GM12878 (cell line): ENCODE results near the gene POT1. TPM values are rescaled to one million over a fixed set of nuclear protein-coding genes. Genes with fewer than 3 reads are reported as not detected.

Source experiments
- EZH2 ChIP-seq: IDR thresholded peaks from 2 replicates; pipeline ENCODE4 v1.6.1; 2012; ENCODE audit warnings: low read depth, mild to moderate bottlenecking, control low read depth, inconsistent platforms, low read length, borderline replicate concordance; ENCODE audit not compliant: control insufficient read depth
- FOS ChIP-seq: IDR thresholded peaks from 3 replicates; pipeline ENCODE4 v1.6.1; 2011; ENCODE audit warnings: borderline replicate concordance; ENCODE audit not compliant: insufficient read length; ENCODE audit errors: extremely low read depth
- FOXK2 ChIP-seq: fragments of 450-650 bp; IDR thresholded peaks from 2 replicates; pipeline ENCODE4 v1.6.1; 2017; ENCODE audit warnings: mild to moderate bottlenecking, moderate library complexity
- IKZF2 ChIP-seq, 2 experiments: fragments of 450-650 bp; IDR thresholded peaks; 2 replicates each; pipeline ENCODE4 v1.6.1; 2017; ENCODE audit warnings: mild to moderate bottlenecking in 2 of 2, moderate library complexity in 2 of 2
- JUNB ChIP-seq: IDR thresholded peaks from 2 replicates; pipeline ENCODE4 v1.6.1; 2016; ENCODE audit warnings: antibody characterized with exemption, mild to moderate bottlenecking
- JUND ChIP-seq: IDR thresholded peaks from 2 replicates; pipeline ENCODE4 v1.6.1; 2012; ENCODE audit warnings: low read depth, mild to moderate bottlenecking, low read length, improper control_type of control experiment, moderate library complexity
- KDM1A ChIP-seq: fragments of 200-600 bp; sonication (generic); IDR thresholded peaks from 2 replicates; pipeline ENCODE4 v1.6.1; 2016; ENCODE audit warnings: borderline replicate concordance
- RAD51 ChIP-seq: fragments of 450-650 bp; IDR thresholded peaks from 2 replicates; pipeline ENCODE4 v1.6.1; 2016; ENCODE audit warnings: moderate library complexity, mild to moderate bottlenecking, inconsistent platforms
- SMAD1 ChIP-seq: fragments of 450-650 bp; IDR thresholded peaks from 2 replicates; pipeline ENCODE4 v1.6.1; 2018; ENCODE audit warnings: mild to moderate bottlenecking, low read depth; ENCODE audit not compliant: partially characterized antibody
- SREBF1 ChIP-seq: IDR thresholded peaks from 2 replicates; pipeline ENCODE4 v1.6.1; 2012; ENCODE audit warnings: mild to moderate bottlenecking, low read length
- TAF1 ChIP-seq: IDR thresholded peaks from 2 replicates; pipeline ENCODE4 v1.6.1; 2011; ENCODE audit warnings: mild to moderate bottlenecking, low read depth, low read length, borderline replicate concordance
- YY1 ChIP-seq: IDR thresholded peaks from 2 replicates; pipeline ENCODE4 v1.6.1; 2011; ENCODE audit warnings: low read depth, mild to moderate bottlenecking, low read length
- ZBED1 ChIP-seq: IDR thresholded peaks from 2 replicates; pipeline ENCODE4 v1.6.1; 2016; ENCODE audit warnings: borderline replicate concordance
- ZNF274 ChIP-seq: IDR thresholded peaks from one replicate; pipeline ENCODE4 v1.8.0; 2011; ENCODE audit not compliant: insufficient read length, insufficient read depth
- polyA plus RNA-seq, 11 experiments: library from polyadenylated mRNA; depleted of rRNA in 4 of 11; unstranded in 6 of 11; stranded (reverse) in 5 of 11; fragments of >200 nt; fragmentation: Nextera tagmentation in 4 of 11; fragmentation: Illumina TruSeq in 1 of 11; extraction: Ambion mirVana in 4 of 11; extraction: Trizol in 1 of 11; gene quantifications; 1 replicate in 1 of 11; 2 replicates in 10 of 11; pipeline versions ENCODE4 v1.2.1 to v1.2.3, GENCODE V29; 2011 to 2016; ENCODE audit warnings: inconsistent platforms in 2 of 11, missing spikeins in 2 of 11, low read depth in 1 of 11
- total RNA-seq, 4 experiments: library from RNA; depleted of rRNA in 3 of 4; stranded (reverse); fragments of >200 nt in 3 of 4; fragmentation: Illumina TruSeq in 1 of 4; extraction: Trizol in 1 of 4; gene quantifications; 2 replicates each; pipeline versions ENCODE4 v1.2.1 to v1.2.3, GENCODE V29; 2013 to 2021
- TF ChIP-seq, protein P1 (sequence below): fragments of 450-650 bp; IDR thresholded peaks from 2 replicates; pipeline ENCODE4 v1.6.1; 2016; ENCODE audit warnings: mild to moderate bottlenecking
- TF ChIP-seq, protein P2 (sequence below): IDR thresholded peaks from 2 replicates; pipeline ENCODE4 v1.6.1; 2011; ENCODE audit warnings: borderline replicate concordance, low read depth, mild to moderate bottlenecking, moderate library complexity, low read length; ENCODE audit not compliant: insufficient read depth, poor library complexity, severe bottlenecking
- TF ChIP-seq, protein P3 (sequence below): IDR thresholded peaks from 2 replicates; pipeline ENCODE4 v1.6.1; 2012; ENCODE audit warnings: low read length, inconsistent platforms
- TF ChIP-seq, protein P4 (sequence below): IDR thresholded peaks from 2 replicates; pipeline ENCODE4 v1.6.1; 2012; ENCODE audit warnings: low read depth, low read length, improper control_type of control experiment
- TF ChIP-seq, protein P5 (sequence below): fragments of 450-650 bp; IDR thresholded peaks from 2 replicates; pipeline ENCODE4 v1.6.1; 2017; ENCODE audit warnings: mild to moderate bottlenecking, moderate library complexity
- TF ChIP-seq, protein P6 (sequence below): IDR thresholded peaks from 2 replicates; pipeline ENCODE4 v1.6.1; 2012; ENCODE audit warnings: low read depth, low read length, improper control_type of control experiment

The POT1 gene
- total and polyA plus RNA-seq, 10 of the 15 experiments (the other 5 are each of a cell fraction or from before 2014, with no cell fraction given), result 16.3 to 87.0 (median 33.9) TPM

DNA sequence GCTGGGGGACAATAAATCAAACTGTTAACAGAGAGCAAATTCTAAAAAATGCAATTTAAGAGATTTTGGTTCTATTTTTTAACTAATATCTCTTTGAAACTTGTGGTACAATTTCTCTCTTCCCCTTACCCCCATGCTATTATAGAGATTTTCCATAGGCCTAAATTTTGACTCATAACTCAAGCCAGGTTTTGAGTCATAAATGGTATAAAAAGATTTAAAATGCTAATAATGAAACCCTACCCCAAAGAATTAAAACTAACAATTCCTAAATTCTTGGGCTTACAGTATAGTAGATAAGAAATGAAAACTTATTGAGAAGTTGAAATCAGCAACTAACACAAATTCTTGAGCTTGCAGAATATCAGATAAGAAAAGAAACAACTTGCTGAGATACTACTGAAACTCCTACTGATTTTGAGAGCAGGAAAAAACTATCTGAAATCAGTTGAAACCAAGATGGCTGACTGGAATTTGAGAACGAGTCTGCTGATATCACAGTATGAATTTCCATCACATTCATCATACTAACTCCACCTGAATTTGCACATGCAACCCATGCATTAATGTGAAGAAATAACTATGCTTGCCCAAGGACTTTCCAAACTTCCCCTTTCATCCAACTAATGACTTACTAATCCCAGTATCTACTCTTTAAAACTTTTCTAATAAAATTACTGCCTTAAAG is 36.3 kb downstream of the POT1 start (continued):
- TF ChIP-seq, protein P1, sequence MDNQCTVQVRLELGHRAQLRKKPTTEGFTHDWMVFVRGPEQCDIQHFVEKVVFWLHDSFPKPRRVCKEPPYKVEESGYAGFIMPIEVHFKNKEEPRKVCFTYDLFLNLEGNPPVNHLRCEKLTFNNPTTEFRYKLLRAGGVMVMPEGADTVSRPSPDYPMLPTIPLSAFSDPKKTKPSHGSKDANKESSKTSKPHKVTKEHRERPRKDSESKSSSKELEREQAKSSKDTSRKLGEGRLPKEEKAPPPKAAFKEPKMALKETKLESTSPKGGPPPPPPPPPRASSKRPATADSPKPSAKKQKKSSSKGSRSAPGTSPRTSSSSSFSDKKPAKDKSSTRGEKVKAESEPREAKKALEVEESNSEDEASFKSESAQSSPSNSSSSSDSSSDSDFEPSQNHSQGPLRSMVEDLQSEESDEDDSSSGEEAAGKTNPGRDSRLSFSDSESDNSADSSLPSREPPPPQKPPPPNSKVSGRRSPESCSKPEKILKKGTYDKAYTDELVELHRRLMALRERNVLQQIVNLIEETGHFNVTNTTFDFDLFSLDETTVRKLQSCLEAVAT, result no peak
- TF ChIP-seq EZH2 (no peak), FOXK2 (no peak), FOS (no peak), ZBED1 (peak; percentile 70; the same call in 1 of the 2 replicates), ZNF274 (no peak), JUNB (peak; percentile 100), YY1 (peak; percentile 87; the same call in 1 of the 2 replicates), JUND (no peak), IKZF2 (IDR thresholded peaks at IDR 0.05) (peak; percentile 69 to 76), KDM1A (no peak), RAD51 (no peak), SREBF1 (no peak), TAF1 (no peak), SMAD1 (no peak)
- TF ChIP-seq, protein P2, sequence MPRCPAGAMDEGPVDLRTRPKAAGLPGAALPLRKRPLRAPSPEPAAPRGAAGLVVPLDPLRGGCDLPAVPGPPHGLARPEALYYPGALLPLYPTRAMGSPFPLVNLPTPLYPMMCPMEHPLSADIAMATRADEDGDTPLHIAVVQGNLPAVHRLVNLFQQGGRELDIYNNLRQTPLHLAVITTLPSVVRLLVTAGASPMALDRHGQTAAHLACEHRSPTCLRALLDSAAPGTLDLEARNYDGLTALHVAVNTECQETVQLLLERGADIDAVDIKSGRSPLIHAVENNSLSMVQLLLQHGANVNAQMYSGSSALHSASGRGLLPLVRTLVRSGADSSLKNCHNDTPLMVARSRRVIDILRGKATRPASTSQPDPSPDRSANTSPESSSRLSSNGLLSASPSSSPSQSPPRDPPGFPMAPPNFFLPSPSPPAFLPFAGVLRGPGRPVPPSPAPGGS, result peak; percentile 85
- TF ChIP-seq, protein P3, sequence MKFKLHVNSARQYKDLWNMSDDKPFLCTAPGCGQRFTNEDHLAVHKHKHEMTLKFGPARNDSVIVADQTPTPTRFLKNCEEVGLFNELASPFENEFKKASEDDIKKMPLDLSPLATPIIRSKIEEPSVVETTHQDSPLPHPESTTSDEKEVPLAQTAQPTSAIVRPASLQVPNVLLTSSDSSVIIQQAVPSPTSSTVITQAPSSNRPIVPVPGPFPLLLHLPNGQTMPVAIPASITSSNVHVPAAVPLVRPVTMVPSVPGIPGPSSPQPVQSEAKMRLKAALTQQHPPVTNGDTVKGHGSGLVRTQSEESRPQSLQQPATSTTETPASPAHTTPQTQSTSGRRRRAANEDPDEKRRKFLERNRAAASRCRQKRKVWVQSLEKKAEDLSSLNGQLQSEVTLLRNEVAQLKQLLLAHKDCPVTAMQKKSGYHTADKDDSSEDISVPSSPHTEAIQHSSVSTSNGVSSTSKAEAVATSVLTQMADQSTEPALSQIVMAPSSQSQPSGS, result peak; percentile 93
- TF ChIP-seq, protein P4, sequence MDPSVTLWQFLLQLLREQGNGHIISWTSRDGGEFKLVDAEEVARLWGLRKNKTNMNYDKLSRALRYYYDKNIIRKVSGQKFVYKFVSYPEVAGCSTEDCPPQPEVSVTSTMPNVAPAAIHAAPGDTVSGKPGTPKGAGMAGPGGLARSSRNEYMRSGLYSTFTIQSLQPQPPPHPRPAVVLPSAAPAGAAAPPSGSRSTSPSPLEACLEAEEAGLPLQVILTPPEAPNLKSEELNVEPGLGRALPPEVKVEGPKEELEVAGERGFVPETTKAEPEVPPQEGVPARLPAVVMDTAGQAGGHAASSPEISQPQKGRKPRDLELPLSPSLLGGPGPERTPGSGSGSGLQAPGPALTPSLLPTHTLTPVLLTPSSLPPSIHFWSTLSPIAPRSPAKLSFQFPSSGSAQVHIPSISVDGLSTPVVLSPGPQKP, result no peak
- TF ChIP-seq, protein P5, sequence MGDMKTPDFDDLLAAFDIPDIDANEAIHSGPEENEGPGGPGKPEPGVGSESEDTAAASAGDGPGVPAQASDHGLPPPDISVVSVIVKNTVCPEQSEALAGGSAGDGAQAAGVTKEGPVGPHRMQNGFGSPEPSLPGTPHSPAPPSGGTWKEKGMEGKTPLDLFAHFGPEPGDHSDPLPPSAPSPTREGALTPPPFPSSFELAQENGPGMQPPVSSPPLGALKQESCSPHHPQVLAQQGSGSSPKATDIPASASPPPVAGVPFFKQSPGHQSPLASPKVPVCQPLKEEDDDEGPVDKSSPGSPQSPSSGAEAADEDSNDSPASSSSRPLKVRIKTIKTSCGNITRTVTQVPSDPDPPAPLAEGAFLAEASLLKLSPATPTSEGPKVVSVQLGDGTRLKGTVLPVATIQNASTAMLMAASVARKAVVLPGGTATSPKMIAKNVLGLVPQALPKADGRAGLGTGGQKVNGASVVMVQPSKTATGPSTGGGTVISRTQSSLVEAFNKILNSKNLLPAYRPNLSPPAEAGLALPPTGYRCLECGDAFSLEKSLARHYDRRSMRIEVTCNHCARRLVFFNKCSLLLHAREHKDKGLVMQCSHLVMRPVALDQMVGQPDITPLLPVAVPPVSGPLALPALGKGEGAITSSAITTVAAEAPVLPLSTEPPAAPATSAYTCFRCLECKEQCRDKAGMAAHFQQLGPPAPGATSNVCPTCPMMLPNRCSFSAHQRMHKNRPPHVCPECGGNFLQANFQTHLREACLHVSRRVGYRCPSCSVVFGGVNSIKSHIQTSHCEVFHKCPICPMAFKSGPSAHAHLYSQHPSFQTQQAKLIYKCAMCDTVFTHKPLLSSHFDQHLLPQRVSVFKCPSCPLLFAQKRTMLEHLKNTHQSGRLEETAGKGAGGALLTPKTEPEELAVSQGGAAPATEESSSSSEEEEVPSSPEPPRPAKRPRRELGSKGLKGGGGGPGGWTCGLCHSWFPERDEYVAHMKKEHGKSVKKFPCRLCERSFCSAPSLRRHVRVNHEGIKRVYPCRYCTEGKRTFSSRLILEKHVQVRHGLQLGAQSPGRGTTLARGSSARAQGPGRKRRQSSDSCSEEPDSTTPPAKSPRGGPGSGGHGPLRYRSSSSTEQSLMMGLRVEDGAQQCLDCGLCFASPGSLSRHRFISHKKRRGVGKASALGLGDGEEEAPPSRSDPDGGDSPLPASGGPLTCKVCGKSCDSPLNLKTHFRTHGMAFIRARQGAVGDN, result no peak
- TF ChIP-seq, protein P6, sequence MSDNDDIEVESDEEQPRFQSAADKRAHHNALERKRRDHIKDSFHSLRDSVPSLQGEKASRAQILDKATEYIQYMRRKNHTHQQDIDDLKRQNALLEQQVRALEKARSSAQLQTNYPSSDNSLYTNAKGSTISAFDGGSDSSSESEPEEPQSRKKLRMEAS, result no peak
